A549 treated with RU486 at 1 μM for 4 hours (cell line): Measurements from ENCODE around the gene CLCN2. TPM values are rescaled to one million over a fixed set of nuclear protein-coding genes. Genes with fewer than 3 reads are reported as not detected.

ENCODE experiments used
- total RNA-seq: library from RNA; stranded (reverse); fragments of 200-300 nt; extraction: Qiagen RNA extraction; gene quantifications from 5 replicates; pipeline ENCODE4 v1.2.3, GENCODE V29; 2022; ENCODE audit warnings: low read depth

CLCN2 gene
- total RNA-seq: 4.1 to 6.6 TPM (median 5.4 TPM) in 5 replicates

GRCh38 chr3:184361532-184361931 lies at the start of gene CLCN2, which contains the start of gene POLR2H:
TSS of gene CLCN2 (minus strand) at chr3:184361605. CDS start at chr3:184361479, 126 bp downstream.
TSS of gene POLR2H (plus strand) at chr3:184361710. CDS start at chr3:184363493, 1,783 bp downstream.

GRCh38 chr3:184379358-184380184 lies 18.2 kb upstream of the CLCN2 start, which contains the start of gene CHRD:
TSS of gene CHRD (plus strand) at chr3:184380054. CDS start at chr3:184380319, 265 bp downstream.

GRCh38 chr3:184377882-184378445 lies 16.6 kb upstream of the CLCN2 start, which contains the start of gene THPO:
TSS of gene THPO (minus strand) at chr3:184378207. CDS start at chr3:184376259, 1,948 bp downstream.

GRCh38 chr3:184337399-184337714 lies 24.0 kb downstream of the CLCN2 start, which contains the start of gene FAM131A:
TSS of gene FAM131A (plus strand) at chr3:184337600. CDS start at chr3:184337631, 31 bp downstream.

GRCh38 chr3:184314363-184314699 lies 47.1 kb downstream of the CLCN2 start, which contains the start of gene EIF4G1:
TSS of gene EIF4G1 (plus strand) at chr3:184314606. CDS start at chr3:184315797, 1,191 bp downstream.

GRCh38 chr3:184298759-184299487 lies 62.5 kb downstream of the CLCN2 start, which contains the start of gene PSMD2:
TSS of gene PSMD2 (plus strand) at chr3:184299241. CDS start at chr3:184299267, 26 bp downstream.

Other genes with a start within 250 kb of the CLCN2 start
- gene EIF2B5, start 226.2 kb downstream of the CLCN2 start, total RNA-seq: 27.3 to 30.4 TPM (median 28.5 TPM) in 5 replicates
- gene DVL3, start 206.2 kb downstream of the CLCN2 start, total RNA-seq: 17.4 to 26.4 TPM (median 25.2 TPM) in 5 replicates
- 292 to 335 TPM (median 319 TPM) in 5 replicates for gene AP2M1, start 186.8 kb downstream of the CLCN2 start, total RNA-seq
- gene ABCF3, start 175.4 kb downstream of the CLCN2 start, total RNA-seq: 33.3 to 36.1 TPM (median 34.4 TPM) in 5 replicates
- gene VWA5B2, start 132.0 kb downstream of the CLCN2 start, total RNA-seq: 0.24 to 0.54 TPM (median 0.44 TPM) in 5 replicates
- gene ALG3, start 112.6 kb downstream of the CLCN2 start, total RNA-seq: 54.1 to 81.7 TPM (median 74.6 TPM) in 5 replicates
- 8.7 to 14.7 TPM (median 12.7 TPM) in 5 replicates for gene EEF1AKMT4, start 111.9 kb downstream of the CLCN2 start, total RNA-seq
- 0.72 to 1.6 TPM (median 1.3 TPM) in 5 replicates for gene CAMK2N2, start 100.1 kb downstream of the CLCN2 start, total RNA-seq
- gene ECE2, start 85.6 kb downstream of the CLCN2 start, total RNA-seq: not detected in 5 replicates
- 323 to 418 TPM (median 327 TPM) in 5 replicates for gene PSMD2, start 62.4 kb downstream of the CLCN2 start, total RNA-seq
- 253 to 285 TPM (median 259 TPM) in 5 replicates for gene EIF4G1, start 47.0 kb downstream of the CLCN2 start, total RNA-seq
- 7.5 to 11.3 TPM (median 10.3 TPM) in 5 replicates for gene FAM131A, start 24.0 kb downstream of the CLCN2 start, total RNA-seq
- 72.7 to 79.0 TPM (median 75.1 TPM) in 5 replicates for gene POLR2H, start 105 bp upstream of the CLCN2 start, total RNA-seq
- not detected in 5 replicates for gene THPO, start 16.6 kb upstream of the CLCN2 start, total RNA-seq
- 0.11 to 0.37 TPM (median 0.27 TPM) in 5 replicates for gene CHRD, start 18.4 kb upstream of the CLCN2 start, total RNA-seq
- 0.23 to 0.51 TPM (median 0.35 TPM) in 5 replicates for gene EPHB3, start 200.2 kb upstream of the CLCN2 start, total RNA-seq